ENCODE data around the gene DAP. TPM values are rescaled to one million over a fixed set of nuclear protein-coding genes. Genes with fewer than 3 reads are reported as not detected.

DAP gene
- total RNA-seq, 4 donors from 2014 or later, result 52.0 to 138 (median 111) TPM

- H3K27ac ChIP-seq, result no peak overlapping the region
- no peaks in the 10 kb centered on the region for H3K9me3 ChIP-seq
- no peaks in the 10 kb centered on the region for H3K36me3 ChIP-seq
Observed at GRCh38 chr5:10757922-10758555, 3.0 kb downstream of the DAP start.

GRCh38 chr5:10757043-10757442 lies 4.0 kb downstream of the DAP start:
- H3K4me1 ChIP-seq, result peaks cover 0 to 35% (median 2%) of the 10 kb centered on the region in 4 donors
- H3K4me3 ChIP-seq, result no peak overlapping the region
- no peak overlapping the region for H3K27ac ChIP-seq
- H3K27me3 ChIP-seq, result no peaks in the 10 kb centered on the region
- no peak for DNase-seq
- H3K9me3 ChIP-seq, result no peaks in the 10 kb centered on the region
- TF ChIP-seq, protein P1, sequence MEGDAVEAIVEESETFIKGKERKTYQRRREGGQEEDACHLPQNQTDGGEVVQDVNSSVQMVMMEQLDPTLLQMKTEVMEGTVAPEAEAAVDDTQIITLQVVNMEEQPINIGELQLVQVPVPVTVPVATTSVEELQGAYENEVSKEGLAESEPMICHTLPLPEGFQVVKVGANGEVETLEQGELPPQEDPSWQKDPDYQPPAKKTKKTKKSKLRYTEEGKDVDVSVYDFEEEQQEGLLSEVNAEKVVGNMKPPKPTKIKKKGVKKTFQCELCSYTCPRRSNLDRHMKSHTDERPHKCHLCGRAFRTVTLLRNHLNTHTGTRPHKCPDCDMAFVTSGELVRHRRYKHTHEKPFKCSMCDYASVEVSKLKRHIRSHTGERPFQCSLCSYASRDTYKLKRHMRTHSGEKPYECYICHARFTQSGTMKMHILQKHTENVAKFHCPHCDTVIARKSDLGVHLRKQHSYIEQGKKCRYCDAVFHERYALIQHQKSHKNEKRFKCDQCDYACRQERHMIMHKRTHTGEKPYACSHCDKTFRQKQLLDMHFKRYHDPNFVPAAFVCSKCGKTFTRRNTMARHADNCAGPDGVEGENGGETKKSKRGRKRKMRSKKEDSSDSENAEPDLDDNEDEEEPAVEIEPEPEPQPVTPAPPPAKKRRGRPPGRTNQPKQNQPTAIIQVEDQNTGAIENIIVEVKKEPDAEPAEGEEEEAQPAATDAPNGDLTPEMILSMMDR (IDR thresholded peaks at IDR 0.05), result no peak
- no peak for TF ChIP-seq POLR2A (IDR thresholded peaks at IDR 0.05)
- H3K36me3 ChIP-seq, result no peaks in the 10 kb centered on the region

More at GRCh38 chr5:10757922-10758555, 3.0 kb downstream of the DAP start:
- DNase-seq, result no peak
- Histone ChIP-seq H3K27me3 (no peaks in the 10 kb centered on the region), H3K4me3 (no peak overlapping the region), H3K4me1 (peaks cover 0 to 35% (median 2%) of the 10 kb centered on the region in 4 donors)
- TF ChIP-seq POLR2A (IDR thresholded peaks at IDR 0.05), result no peak
- TF ChIP-seq, protein P1 (IDR thresholded peaks at IDR 0.05), result no peak

GRCh38 chr5:10756549-10756948 lies 4.5 kb downstream of the DAP start:
- peaks cover 0 to 35% (median 2%) of the 10 kb centered on the region in 4 donors for H3K4me1 ChIP-seq
- TF ChIP-seq, protein P1 (IDR thresholded peaks at IDR 0.05), result no peak
- no peak for DNase-seq
- no peaks in the 10 kb centered on the region for H3K27me3 ChIP-seq
- H3K36me3 ChIP-seq, result no peaks in the 10 kb centered on the region
- no peaks in the 10 kb centered on the region for H3K9me3 ChIP-seq
- no peak overlapping the region for H3K4me3 ChIP-seq
- H3K27ac ChIP-seq, result no peak overlapping the region

DNA sequence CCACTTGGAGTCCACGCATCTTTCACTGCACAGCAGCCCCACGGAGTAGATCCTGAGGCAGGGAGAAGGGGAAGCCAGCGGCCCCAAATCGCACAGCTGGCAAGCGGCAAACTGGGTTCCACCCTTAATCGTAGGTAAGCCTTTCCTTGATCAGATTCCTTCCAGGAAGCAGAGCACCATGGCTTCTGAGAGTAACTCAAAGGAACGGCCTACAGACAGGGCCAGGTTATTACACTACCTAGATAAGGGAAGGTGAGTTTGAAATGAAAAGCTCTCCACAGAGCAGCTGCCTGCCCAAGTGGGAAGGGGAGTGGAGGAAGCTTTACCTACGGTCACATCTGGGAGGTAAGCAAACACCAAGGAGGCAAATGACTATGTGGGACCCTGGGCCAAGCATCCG lies 7.9 kb downstream of the DAP start:
- no peak for DNase-seq
- H3K36me3 ChIP-seq, result no peaks in the 10 kb centered on the region
- H3K27ac ChIP-seq, result no peak overlapping the region
- no peak for TF ChIP-seq POLR2A (IDR thresholded peaks at IDR 0.05)
- TF ChIP-seq, protein P1 (IDR thresholded peaks at IDR 0.05), result no peak
- no peaks in the 10 kb centered on the region for H3K9me3 ChIP-seq
- H3K4me3 ChIP-seq, result no peak overlapping the region
- H3K4me1 ChIP-seq, result peaks cover 0 to 16% (median 0%) of the 10 kb centered on the region in 4 donors
- no peaks in the 10 kb centered on the region for H3K27me3 ChIP-seq

- Histone ChIP-seq H3K4me1 (peaks cover 0 to 12% (median 0%) of the 10 kb centered on the region in 4 donors), H3K27ac (no peak overlapping the region)
Observed at GRCh38 chr5:10752451-10752850, 8.6 kb downstream of the DAP start.

More at GRCh38 chr5:10752451-10752850, 8.6 kb downstream of the DAP start:
- no peaks in the 10 kb centered on the region for H3K27me3 ChIP-seq
- H3K36me3 ChIP-seq, result peaks cover 0 to 5% (median 0%) of the 10 kb centered on the region in 3 donors
- DNase-seq, result no peak
- no peaks in the 10 kb centered on the region for H3K9me3 ChIP-seq
- TF ChIP-seq, protein P1 (IDR thresholded peaks at IDR 0.05), result no peak
- TF ChIP-seq POLR2A (IDR thresholded peaks at IDR 0.05), result no peak
- H3K4me3 ChIP-seq, result no peak overlapping the region

Measured in Peyer's patch (tissue), 4 donors.